Nephron (organoid): ENCODE results near the gene RPA3.

Source experiments
- H3K27ac Mint-ChIP-seq, 3 experiments: 2 replicates each; pipeline ENCODE4 v1.8.0; 2020; ENCODE audit warnings: mixed read lengths in 3 of 3, mild to moderate bottlenecking in 2 of 3, moderate library complexity in 1 of 3
- H3K27me3 Mint-ChIP-seq: 2 replicates; pipeline ENCODE4 v1.8.0; 2021; ENCODE audit warnings: low read depth, mild to moderate bottlenecking, moderate library complexity, mixed read lengths
- H3K36me3 Mint-ChIP-seq: 2 replicates; pipeline ENCODE4 v1.8.0; 2020; ENCODE audit warnings: low read depth, mixed read lengths
- H3K4me1 Mint-ChIP-seq: 2 replicates; pipeline ENCODE4 v1.8.0; 2020; ENCODE audit warnings: mixed read lengths
- H3K4me3 Mint-ChIP-seq, 3 experiments: 2 replicates each; pipeline ENCODE4 v1.8.0; 2020; ENCODE audit warnings: mild to moderate bottlenecking in 3 of 3, mixed read lengths in 3 of 3, moderate library complexity in 2 of 3
- H3K9me3 Mint-ChIP-seq: 2 replicates; pipeline ENCODE4 v1.8.0; 2020; ENCODE audit warnings: mixed read lengths
- TF ChIP-seq, protein P1 (sequence below), 3 experiments: fragments of 200-600 bp; sonication (generic); IDR thresholded peaks; one replicate each; pipeline ENCODE4 v1.5.0; 2021; ENCODE audit warnings: antibody characterized with exemption in 3 of 3; ENCODE audit not compliant: unreplicated experiment in 3 of 3

The RPA3 gene

DNA sequence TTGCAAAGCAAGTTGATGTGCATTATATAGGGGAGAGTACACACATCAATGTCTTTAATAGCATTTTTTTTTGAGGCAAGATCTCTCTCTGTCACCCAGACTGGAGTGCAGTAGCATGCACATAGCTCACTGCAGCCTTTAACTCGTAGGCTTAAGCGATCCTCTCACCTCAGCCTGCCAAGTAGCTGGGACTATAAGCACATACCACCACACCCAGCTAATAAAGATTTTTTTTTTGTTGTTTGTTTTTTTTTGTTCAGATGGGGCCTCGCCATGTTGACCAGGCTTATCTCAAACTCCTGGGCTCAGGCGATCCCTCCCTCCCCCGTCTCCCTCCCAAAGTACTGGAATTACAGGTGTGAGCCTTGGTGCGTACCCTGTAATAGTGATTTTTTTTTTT, 76.3 kb downstream of the RPA3 start:
- H3K4me3 Mint-ChIP-seq: peak overlapping the region; percentile 87 to 94 (median 93)
- peak overlapping the region; percentile 2 to 85 (median 62) for H3K27ac Mint-ChIP-seq
- TF ChIP-seq, protein P1, sequence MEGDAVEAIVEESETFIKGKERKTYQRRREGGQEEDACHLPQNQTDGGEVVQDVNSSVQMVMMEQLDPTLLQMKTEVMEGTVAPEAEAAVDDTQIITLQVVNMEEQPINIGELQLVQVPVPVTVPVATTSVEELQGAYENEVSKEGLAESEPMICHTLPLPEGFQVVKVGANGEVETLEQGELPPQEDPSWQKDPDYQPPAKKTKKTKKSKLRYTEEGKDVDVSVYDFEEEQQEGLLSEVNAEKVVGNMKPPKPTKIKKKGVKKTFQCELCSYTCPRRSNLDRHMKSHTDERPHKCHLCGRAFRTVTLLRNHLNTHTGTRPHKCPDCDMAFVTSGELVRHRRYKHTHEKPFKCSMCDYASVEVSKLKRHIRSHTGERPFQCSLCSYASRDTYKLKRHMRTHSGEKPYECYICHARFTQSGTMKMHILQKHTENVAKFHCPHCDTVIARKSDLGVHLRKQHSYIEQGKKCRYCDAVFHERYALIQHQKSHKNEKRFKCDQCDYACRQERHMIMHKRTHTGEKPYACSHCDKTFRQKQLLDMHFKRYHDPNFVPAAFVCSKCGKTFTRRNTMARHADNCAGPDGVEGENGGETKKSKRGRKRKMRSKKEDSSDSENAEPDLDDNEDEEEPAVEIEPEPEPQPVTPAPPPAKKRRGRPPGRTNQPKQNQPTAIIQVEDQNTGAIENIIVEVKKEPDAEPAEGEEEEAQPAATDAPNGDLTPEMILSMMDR (IDR thresholded peaks at IDR 0.05; ENCODE audit: unreplicated experiment in 3 of 3): no peak
- H3K27me3 Mint-ChIP-seq: no peaks in the 10 kb centered on the region
- H3K4me1 Mint-ChIP-seq: peaks cover 20% of the 10 kb centered on the region
- peaks cover 9% of the 10 kb centered on the region for H3K9me3 Mint-ChIP-seq
- H3K36me3 Mint-ChIP-seq: peaks cover 19% of the 10 kb centered on the region

DNA sequence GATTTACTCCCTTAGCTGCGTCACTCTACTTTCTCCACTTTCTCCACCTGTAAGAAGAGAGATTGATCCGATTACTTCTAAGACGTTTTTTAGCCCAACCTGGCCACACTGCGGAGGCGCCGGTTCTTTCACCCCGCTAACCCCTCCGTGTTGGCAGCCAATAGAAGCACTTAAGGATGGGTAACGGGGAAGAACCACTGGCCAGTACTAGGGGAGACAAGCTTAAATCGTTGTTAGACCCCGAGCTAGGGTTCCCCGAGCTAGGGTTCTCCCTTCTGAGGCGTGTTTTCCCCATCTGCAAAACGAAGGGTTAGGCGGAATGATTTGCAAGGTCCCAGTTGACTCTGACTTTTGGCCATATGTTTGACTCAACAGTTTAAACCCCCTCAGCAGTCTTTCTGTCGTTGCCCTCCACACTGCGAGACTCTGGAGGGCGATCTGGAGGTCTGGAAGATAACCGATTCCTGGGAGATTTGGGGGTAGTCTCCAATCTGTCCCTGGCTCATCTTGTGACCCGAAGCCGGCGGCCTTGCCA, 77.2 kb downstream of the RPA3 start:
- Mint-ChIP-seq H3K27ac (peak overlapping the region; percentile 62 to 86 (median 85)), H3K27me3 (no peaks in the 10 kb centered on the region), H3K9me3 (peaks cover 5% of the 10 kb centered on the region), H3K4me1 (peaks cover 20% of the 10 kb centered on the region), H3K4me3 (peak overlapping the region; percentile 87 to 94 (median 93)), H3K36me3 (peaks cover 14% of the 10 kb centered on the region)
- TF ChIP-seq, protein P1 (IDR thresholded peaks at IDR 0.05; ENCODE audit: unreplicated experiment in 3 of 3): no peak

DNA sequence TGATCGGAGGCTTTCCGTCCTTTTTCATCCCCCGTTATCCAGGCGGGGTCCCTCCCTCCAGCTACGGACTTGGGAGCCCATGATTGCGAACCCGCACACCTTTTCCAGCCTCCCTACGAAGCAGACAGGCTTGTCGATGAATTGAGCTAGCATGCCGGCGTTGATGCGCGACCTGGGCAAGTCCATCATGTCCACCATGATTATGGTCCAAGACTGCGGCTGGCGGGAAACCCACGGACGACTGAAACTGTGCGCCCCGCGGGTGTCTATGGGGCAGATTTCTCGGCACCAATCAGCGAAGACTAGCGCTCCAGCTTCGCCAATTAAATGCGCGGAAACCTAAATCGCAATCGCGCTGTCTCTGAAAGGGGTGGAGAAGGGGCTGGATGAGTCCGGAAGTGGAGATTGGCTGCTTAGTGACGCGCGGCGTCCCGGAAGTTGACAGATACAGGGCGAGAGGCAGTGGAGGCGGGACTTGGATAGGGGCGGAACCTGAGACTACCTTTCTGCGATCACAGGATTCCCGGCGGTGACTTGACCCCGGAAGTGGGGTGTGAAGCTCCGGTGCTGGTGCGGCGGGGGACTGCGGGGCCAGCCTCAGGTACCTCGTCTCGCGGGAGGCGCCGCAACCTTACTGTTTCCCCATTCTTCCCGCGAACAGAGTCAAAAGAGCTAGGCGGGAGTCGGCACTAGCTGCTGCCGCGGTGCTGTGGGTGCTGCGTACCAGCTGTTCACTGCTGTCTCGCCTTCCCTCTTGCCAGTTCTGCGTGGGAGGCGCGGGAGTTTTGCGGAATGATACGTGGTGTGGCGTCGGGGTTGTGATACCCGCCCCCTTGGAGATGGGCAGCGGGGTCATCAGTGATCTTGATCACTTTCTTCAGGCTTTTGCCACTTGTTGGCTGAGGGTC, 77.9 kb downstream of the RPA3 start, which contains the start of gene UMAD1:
Gene UMAD1 (plus strand): TSS at position 532 of the 908 bp plus-strand sequence. CDS start 32,620 bp downstream, outside the sequence.
- Mint-ChIP-seq H3K9me3 (peaks cover under 1% of the 10 kb centered on the region), H3K4me3 (peak within 1 kb of the TSS; percentile 87 to 94 (median 93)), H3K27ac (peak within 1 kb of the TSS; percentile 62 to 86 (median 85)), H3K27me3 (no peaks in the 10 kb centered on the region), H3K36me3 (peaks cover 7% of the 10 kb centered on the region), H3K4me1 (peaks cover 20% of the 10 kb centered on the region)
- TF ChIP-seq, protein P1 (IDR thresholded peaks at IDR 0.05; ENCODE audit: unreplicated experiment in 3 of 3): no peak

DNA sequence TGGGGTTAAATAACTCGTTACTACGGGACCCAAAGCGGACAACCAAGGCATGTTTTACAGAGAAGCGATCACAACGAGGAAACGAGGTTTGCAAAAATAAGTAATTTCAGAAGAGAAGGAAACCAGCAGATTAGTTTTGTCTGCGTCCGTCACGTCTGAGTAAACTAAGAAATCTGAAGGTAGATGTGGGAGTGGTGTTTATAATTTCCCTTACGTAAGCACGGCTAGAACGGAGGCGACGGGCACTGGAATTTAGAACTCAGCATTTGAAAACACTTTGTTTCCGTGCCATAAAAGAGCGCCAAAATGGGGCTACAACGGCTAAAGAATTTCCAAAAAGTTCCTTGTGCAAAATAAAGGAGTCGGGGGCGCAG, 78.6 kb downstream of the RPA3 start:
- H3K4me3 Mint-ChIP-seq: peak overlapping the region; percentile 87 to 94 (median 93)
- TF ChIP-seq, protein P1 (IDR thresholded peaks at IDR 0.05; ENCODE audit: unreplicated experiment in 3 of 3): no peak
- H3K36me3 Mint-ChIP-seq: peaks cover 4% of the 10 kb centered on the region
- peak overlapping the region; percentile 62 to 86 (median 85) for H3K27ac Mint-ChIP-seq
- H3K27me3 Mint-ChIP-seq: no peaks in the 10 kb centered on the region
- H3K4me1 Mint-ChIP-seq: peaks cover 20% of the 10 kb centered on the region
- H3K9me3 Mint-ChIP-seq: no peaks in the 10 kb centered on the region

DNA sequence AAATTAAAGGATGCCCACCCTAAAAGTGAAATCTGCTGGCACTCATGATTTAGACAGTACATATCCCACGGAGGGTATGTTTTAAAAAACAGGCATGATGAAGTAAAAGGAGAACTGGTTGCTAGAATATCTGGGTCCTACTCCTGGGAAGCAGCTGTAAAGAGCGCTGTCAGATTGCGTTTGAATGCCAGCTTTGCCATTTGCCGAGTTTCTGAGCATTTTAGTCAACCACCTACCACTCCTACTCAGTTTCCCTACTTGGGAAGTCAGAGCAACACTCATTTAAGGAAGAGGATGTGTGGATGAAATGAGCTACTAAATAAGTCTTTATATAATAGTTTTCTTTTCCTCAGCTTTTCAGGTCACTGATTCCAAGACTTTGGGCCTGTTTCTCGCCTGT, 79.0 kb downstream of the RPA3 start:
- H3K4me1 Mint-ChIP-seq: peaks cover 20% of the 10 kb centered on the region
- H3K27ac Mint-ChIP-seq: peak overlapping the region; percentile 62 to 86 (median 85)
- H3K27me3 Mint-ChIP-seq: no peaks in the 10 kb centered on the region
- H3K9me3 Mint-ChIP-seq: no peaks in the 10 kb centered on the region
- TF ChIP-seq, protein P1 (IDR thresholded peaks at IDR 0.05; ENCODE audit: unreplicated experiment in 3 of 3): no peak
- H3K4me3 Mint-ChIP-seq: peak overlapping the region; percentile 87 to 94 (median 93)
- H3K36me3 Mint-ChIP-seq: peaks cover 4% of the 10 kb centered on the region
